SU-DHL-6 (cell line): Measurements from ENCODE around the gene CNKSR3.

ENCODE experiments used
- H2AFZ ChIP-seq: fragments of 200-600 bp; sonication (generic); 2 replicates; pipeline ENCODE4 v1.6.1; 2014; ENCODE audit warnings: low read depth, mild to moderate bottlenecking, moderate library complexity, mixed read lengths, antibody characterized with exemption, low read length; ENCODE audit not compliant: severe bottlenecking
- H3F3A ChIP-seq: fragments of 200-600 bp; shearing (Covaris generic); 2 replicates; pipeline ENCODE4 v1.6.0; 2016; ENCODE audit warnings: antibody characterized with exemption, mild to moderate bottlenecking; ENCODE audit not compliant: insufficient read depth
- H3K27ac ChIP-seq: fragments of 200-600 bp; sonication (generic); 2 replicates; pipeline ENCODE4 v1.5.1; 2016; ENCODE audit warnings: low read depth, mild to moderate bottlenecking, low read length, moderate library complexity, mixed read lengths
- H3K27me3 ChIP-seq: fragments of 200-600 bp; sonication (generic), shearing (Covaris generic); 2 replicates; pipeline ENCODE4 v1.6.0; 2014; ENCODE audit warnings: mild to moderate bottlenecking, low read length
- H3K36me3 ChIP-seq: fragments of 200-600 bp; sonication (generic); 2 replicates; pipeline ENCODE4 v1.6.1; 2014; ENCODE audit warnings: mild to moderate bottlenecking, low read length, mixed read lengths
- H3K4me2 ChIP-seq: fragments of 300-600, 200-600 bp; shearing (Covaris generic), sonication (generic); 2 replicates; pipeline ENCODE4 v1.6.0; 2014; ENCODE audit warnings: low read length, low read depth, mild to moderate bottlenecking; ENCODE audit not compliant: poor library complexity, severe bottlenecking
- H3K4me3 ChIP-seq: fragments of 200-600 bp; sonication (generic); 2 replicates; pipeline ENCODE4 v1.5.1; 2014; ENCODE audit warnings: antibody characterized with exemption, low read length, mild to moderate bottlenecking, mixed read lengths; ENCODE audit not compliant: insufficient read depth, poor library complexity, severe bottlenecking
- H3K79me2 ChIP-seq: fragments of 200-600 bp; sonication (generic); 2 replicates; pipeline ENCODE4 v1.6.1; 2014; ENCODE audit warnings: mild to moderate bottlenecking, low read length, moderate library complexity; ENCODE audit not compliant: insufficient read depth
- H3K9ac ChIP-seq: fragments of 200-600 bp; sonication (generic); 2 replicates; pipeline ENCODE4 v1.7.0; 2014; ENCODE audit warnings: mild to moderate bottlenecking, low read length
- H3K9me2 ChIP-seq: fragments of 200-600 bp; sonication (generic); replicated peaks from 2 replicates; pipeline ENCODE4 v1.6.1; 2014; ENCODE audit warnings: low read length; ENCODE audit not compliant: insufficient read depth
- H3K9me3 ChIP-seq: fragments of 200-600 bp; sonication (generic); 2 replicates; pipeline ENCODE4 v1.6.1; 2014; ENCODE audit warnings: low read length, mixed read lengths; ENCODE audit not compliant: insufficient read depth
- H4K20me1 ChIP-seq: fragments of 200-600 bp; sonication (generic); 2 replicates; pipeline ENCODE4 v1.6.1; 2014; ENCODE audit warnings: low read depth, mild to moderate bottlenecking, antibody characterized with exemption, low read length, moderate library complexity, mixed read lengths
- EZH2phosphoT487 ChIP-seq: fragments of 200-600 bp; sonication (generic), shearing (Covaris generic); conservative IDR thresholded peaks from 2 replicates; pipeline ENCODE4 v1.6.1; 2018; ENCODE audit warnings: mild to moderate bottlenecking, antibody characterized with exemption, low read length, moderate library complexity, mixed read lengths
- TF ChIP-seq, protein P1 (sequence below): fragments of 200-600 bp; sonication (generic); IDR thresholded peaks from one replicate; pipeline ENCODE4 v1.5.1; 2017; ENCODE audit warnings: antibody characterized with exemption, mild to moderate bottlenecking, low read length, moderate library complexity; ENCODE audit not compliant: insufficient read depth, poor library complexity, severe bottlenecking

Gene CNKSR3

GRCh38 chr6:154496793-154497517, 13.5 kb downstream of the CNKSR3 start:
- no peaks in the 10 kb centered on the region for H4K20me1 ChIP-seq
- H3K9ac ChIP-seq: no peak overlapping the region
- H3K9me2 ChIP-seq: no peaks in the 10 kb centered on the region
- no peak overlapping the region for H3K27ac ChIP-seq
- no peak for TF ChIP-seq EZH2phosphoT487
- TF ChIP-seq, protein P1, sequence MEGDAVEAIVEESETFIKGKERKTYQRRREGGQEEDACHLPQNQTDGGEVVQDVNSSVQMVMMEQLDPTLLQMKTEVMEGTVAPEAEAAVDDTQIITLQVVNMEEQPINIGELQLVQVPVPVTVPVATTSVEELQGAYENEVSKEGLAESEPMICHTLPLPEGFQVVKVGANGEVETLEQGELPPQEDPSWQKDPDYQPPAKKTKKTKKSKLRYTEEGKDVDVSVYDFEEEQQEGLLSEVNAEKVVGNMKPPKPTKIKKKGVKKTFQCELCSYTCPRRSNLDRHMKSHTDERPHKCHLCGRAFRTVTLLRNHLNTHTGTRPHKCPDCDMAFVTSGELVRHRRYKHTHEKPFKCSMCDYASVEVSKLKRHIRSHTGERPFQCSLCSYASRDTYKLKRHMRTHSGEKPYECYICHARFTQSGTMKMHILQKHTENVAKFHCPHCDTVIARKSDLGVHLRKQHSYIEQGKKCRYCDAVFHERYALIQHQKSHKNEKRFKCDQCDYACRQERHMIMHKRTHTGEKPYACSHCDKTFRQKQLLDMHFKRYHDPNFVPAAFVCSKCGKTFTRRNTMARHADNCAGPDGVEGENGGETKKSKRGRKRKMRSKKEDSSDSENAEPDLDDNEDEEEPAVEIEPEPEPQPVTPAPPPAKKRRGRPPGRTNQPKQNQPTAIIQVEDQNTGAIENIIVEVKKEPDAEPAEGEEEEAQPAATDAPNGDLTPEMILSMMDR: no peak
- H3K27me3 ChIP-seq: no peaks in the 10 kb centered on the region
- H3K79me2 ChIP-seq: no peaks in the 10 kb centered on the region
- no peak overlapping the region for H3K4me3 ChIP-seq
- no peaks in the 10 kb centered on the region for H3K36me3 ChIP-seq
- H3K4me2 ChIP-seq: no peak overlapping the region
- no peaks in the 10 kb centered on the region for H3F3A ChIP-seq
- H2AFZ ChIP-seq: no peak overlapping the region
- no peaks in the 10 kb centered on the region for H3K9me3 ChIP-seq

DNA sequence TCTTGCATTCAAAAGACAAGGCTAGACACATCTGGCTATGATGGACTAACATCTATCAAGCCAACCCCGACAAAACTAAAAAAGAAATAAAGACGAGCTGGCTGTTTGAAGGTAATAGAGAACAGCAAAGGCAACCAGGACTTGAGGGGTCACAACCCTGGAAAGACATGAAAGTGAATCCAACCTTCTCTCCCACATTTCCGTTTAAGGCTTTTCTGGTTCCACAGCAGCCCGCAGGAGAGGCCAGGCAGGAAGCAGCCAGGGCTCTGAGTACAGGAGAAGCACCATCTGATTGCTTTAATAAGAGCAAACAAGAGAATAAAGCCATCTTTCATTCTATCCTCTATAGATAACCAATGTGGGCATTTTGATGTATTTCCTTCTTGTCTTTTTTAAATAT, 14.3 kb downstream of the CNKSR3 start:
- Histone ChIP-seq H3K9me2 (no peaks in the 10 kb centered on the region), H3K4me2 (no peak overlapping the region), H3K27me3 (no peaks in the 10 kb centered on the region), H3K4me3 (no peak overlapping the region), H3F3A (no peaks in the 10 kb centered on the region), H3K9ac (no peak overlapping the region), H3K9me3 (no peaks in the 10 kb centered on the region), H3K79me2 (no peaks in the 10 kb centered on the region), H4K20me1 (no peaks in the 10 kb centered on the region), H2AFZ (no peak overlapping the region), H3K36me3 (no peaks in the 10 kb centered on the region), H3K27ac (no peak overlapping the region)
- TF ChIP-seq, protein P1: no peak
- TF ChIP-seq EZH2phosphoT487: no peak

GRCh38 chr6:154494592-154495311, 15.7 kb downstream of the CNKSR3 start:
- Histone ChIP-seq H2AFZ (no peak overlapping the region), H3K4me2 (no peak overlapping the region), H3K4me3 (no peak overlapping the region), H4K20me1 (no peaks in the 10 kb centered on the region), H3K27ac (no peak overlapping the region), H3K9me2 (no peaks in the 10 kb centered on the region), H3K9ac (no peak overlapping the region), H3F3A (no peaks in the 10 kb centered on the region), H3K36me3 (no peaks in the 10 kb centered on the region), H3K79me2 (no peaks in the 10 kb centered on the region), H3K9me3 (no peaks in the 10 kb centered on the region), H3K27me3 (no peaks in the 10 kb centered on the region)
- TF ChIP-seq EZH2phosphoT487: no peak
- TF ChIP-seq, protein P1: no peak
